ENCODE results near the gene DSC1. TPM values are rescaled to one million over a fixed set of nuclear protein-coding genes. Genes with fewer than 3 reads are reported as not detected.

The DSC1 gene
- total and polyA plus RNA-seq, 12 donors, result 0.03 to 21.8 (median 7.7) TPM

GRCh38 chr18:31207391-31207790, 44.7 kb upstream of the DSC1 start:
- Histone ChIP-seq H3K27me3 (no peaks in the 10 kb centered on the region), H3K36me3 (no peaks in the 10 kb centered on the region), H3K27ac (no peak overlapping the region), H3K4me1 (peaks cover 0 to 47% (median 5%) of the 10 kb centered on the region in 9 donors), H3K9me3 (no peaks in the 10 kb centered on the region), H3K4me3 (no peak overlapping the region)
- no peak for ATAC-seq
- 86 to 93% methylated on average over 6 of the region's 6 CpGs for WGBS, 2 donors
- DNase-seq, result no peak
- TF ChIP-seq, protein P1, sequence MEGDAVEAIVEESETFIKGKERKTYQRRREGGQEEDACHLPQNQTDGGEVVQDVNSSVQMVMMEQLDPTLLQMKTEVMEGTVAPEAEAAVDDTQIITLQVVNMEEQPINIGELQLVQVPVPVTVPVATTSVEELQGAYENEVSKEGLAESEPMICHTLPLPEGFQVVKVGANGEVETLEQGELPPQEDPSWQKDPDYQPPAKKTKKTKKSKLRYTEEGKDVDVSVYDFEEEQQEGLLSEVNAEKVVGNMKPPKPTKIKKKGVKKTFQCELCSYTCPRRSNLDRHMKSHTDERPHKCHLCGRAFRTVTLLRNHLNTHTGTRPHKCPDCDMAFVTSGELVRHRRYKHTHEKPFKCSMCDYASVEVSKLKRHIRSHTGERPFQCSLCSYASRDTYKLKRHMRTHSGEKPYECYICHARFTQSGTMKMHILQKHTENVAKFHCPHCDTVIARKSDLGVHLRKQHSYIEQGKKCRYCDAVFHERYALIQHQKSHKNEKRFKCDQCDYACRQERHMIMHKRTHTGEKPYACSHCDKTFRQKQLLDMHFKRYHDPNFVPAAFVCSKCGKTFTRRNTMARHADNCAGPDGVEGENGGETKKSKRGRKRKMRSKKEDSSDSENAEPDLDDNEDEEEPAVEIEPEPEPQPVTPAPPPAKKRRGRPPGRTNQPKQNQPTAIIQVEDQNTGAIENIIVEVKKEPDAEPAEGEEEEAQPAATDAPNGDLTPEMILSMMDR (IDR thresholded peaks at IDR 0.05), result no peak
- intact Hi-C loops (cut with DNase I), result loop anchor here in 3 of 10 donors (10.0 kb wide), 2 partner anchors 57 to 103 kb away; partner anchors contain the start of gene DSC2 (in 2 of the 3)

DNA sequence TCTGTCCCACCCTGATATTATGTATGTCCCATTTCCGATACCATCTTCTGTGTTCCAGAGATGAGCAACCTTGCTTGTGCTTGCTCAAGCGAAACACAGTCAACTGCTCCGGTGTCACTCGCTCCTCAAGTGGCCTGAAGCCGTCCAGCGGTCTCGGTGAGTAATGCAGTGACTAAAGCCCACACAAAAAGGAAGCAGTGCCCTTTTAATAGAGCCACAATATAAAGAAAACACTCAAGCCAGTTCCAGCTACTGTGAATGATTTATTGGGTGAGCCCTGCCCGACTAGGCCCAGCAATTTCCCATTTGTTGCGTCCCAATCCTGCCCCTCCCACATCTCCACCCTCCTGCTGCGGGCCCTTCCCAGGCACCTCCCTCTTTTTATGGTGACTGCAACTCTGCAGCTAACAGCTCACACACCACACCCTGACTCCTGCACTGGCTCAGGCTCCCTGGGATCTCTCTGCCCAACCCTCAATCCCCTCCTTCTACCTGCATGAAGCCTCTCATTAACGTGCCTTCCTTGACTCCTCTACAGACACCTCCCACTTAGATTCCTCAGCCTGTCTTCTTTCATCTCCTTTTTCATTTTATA, 44.2 kb upstream of the DSC1 start:
- DNase-seq, result peak; percentile 39 to 40
- H3K27ac ChIP-seq, result peak overlapping the region in 1 of 10 donors; percentile 39
- intact Hi-C loops (cut with DNase I), result loop anchor here in 3 of 10 donors (10.0 kb wide), 2 partner anchors 58 to 102 kb away; partner anchors contain the start of gene DSC2 (in 2 of the 3)

GRCh38 chr18:31206071-31206470, 43.4 kb upstream of the DSC1 start:
- ATAC-seq, result peak in 3 of 8 donors; percentile 10 to 47 (median 19)
- H3K36me3 ChIP-seq, result no peaks in the 10 kb centered on the region
- H3K4me1 ChIP-seq, result peaks cover 0 to 42% (median 5%) of the 10 kb centered on the region in 9 donors
- peak overlapping the region in 2 of 10 donors; percentile 7 to 39 for H3K27ac ChIP-seq
- intact Hi-C loops (cut with DNase I), result loop anchor here in 3 of 10 donors (10.0 kb wide), 2 partner anchors 59 to 101 kb away; partner anchors contain the start of gene DSC2 (in 2 of the 3)
- TF ChIP-seq, protein P1 (IDR thresholded peaks at IDR 0.05), result no peak
- WGBS, 2 donors, result 82 to 83% methylated on average over 5 of the region's 5 CpGs
- no peaks in the 10 kb centered on the region for H3K27me3 ChIP-seq
- no peak for DNase-seq
- peak overlapping the region in 4 of 10 donors; percentile 1 to 18 (median 8) for H3K4me3 ChIP-seq
- no peaks in the 10 kb centered on the region for H3K9me3 ChIP-seq

More for the DNA sequence above, 44.2 kb upstream of the DSC1 start:
- peak; percentile 66 to 87 (median 80) for ATAC-seq
- peaks cover 0 to 45% (median 5%) of the 10 kb centered on the region in 9 donors for H3K4me1 ChIP-seq
- no peaks in the 10 kb centered on the region for H3K27me3 ChIP-seq
- peak overlapping the region in 4 of 10 donors; percentile 1 to 18 (median 8) for H3K4me3 ChIP-seq
- H3K36me3 ChIP-seq, result no peaks in the 10 kb centered on the region
- TF ChIP-seq, protein P1 (IDR thresholded peaks at IDR 0.05), result peak in 1 of 9 donors; percentile 12
- no peaks in the 10 kb centered on the region for H3K9me3 ChIP-seq
- 68 to 75% methylated on average over 11 of the region's 11 CpGs for WGBS, 2 donors

GRCh38 chr18:31205273-31205672, 42.6 kb upstream of the DSC1 start:
- TF ChIP-seq, protein P1 (IDR thresholded peaks at IDR 0.05), result no peak
- Histone ChIP-seq H3K4me3 (peak overlapping the region in 1 of 10 donors; percentile 3), H3K27me3 (no peaks in the 10 kb centered on the region), H3K36me3 (no peaks in the 10 kb centered on the region), H3K27ac (peak overlapping the region in 8 of 10 donors; percentile 5 to 39 (median 22)), H3K9me3 (no peaks in the 10 kb centered on the region), H3K4me1 (peaks cover 0 to 42% (median 5%) of the 10 kb centered on the region in 9 donors)
- WGBS, 2 donors, result 87 to 93% methylated on average over 2 of the region's 2 CpGs
- intact Hi-C loops (cut with DNase I), result loop anchor here in 3 of 10 donors (10.0 kb wide), 2 partner anchors 60 to 100 kb away; partner anchors contain the start of gene DSC2 (in 2 of the 3)
- ATAC-seq (peak in 1 of 8 donors; percentile 22), DNase-seq (no peak)
